Epidermal melanocyte (primary cell): ENCODE data around the gene PCDHGA11.
"Not testable (repeated sequence)": the region's sequence is repeated elsewhere in the genome, so short reads cannot be mapped to it uniquely, and the experiment has no call there.

ENCODE experiments used
- DNase-seq: peaks from one replicate; pipeline ENCODE4 v3.0.0; 2011; ENCODE audit warnings: low spot score; ENCODE audit not compliant: insufficient read length

PCDHGA11 gene

DNA sequence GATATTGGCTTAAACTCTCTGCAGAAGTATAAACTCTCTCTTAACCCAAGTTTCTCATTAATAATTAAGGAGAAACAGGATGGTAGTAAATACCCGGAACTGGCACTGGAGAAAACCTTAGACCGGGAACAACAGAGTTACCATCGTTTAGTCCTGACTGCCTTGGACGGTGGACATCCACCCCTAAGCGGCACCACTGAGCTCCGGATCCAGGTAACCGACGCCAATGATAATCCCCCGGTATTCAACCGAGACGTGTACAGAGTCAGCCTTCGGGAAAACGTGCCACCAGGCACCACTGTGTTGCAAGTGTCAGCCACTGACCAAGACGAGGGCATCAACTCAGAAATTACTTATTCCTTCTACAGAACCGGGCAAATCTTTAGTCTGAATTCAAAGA is 22.2 kb upstream of the PCDHGA11 start:
- DNase-seq: no peak

DNA sequence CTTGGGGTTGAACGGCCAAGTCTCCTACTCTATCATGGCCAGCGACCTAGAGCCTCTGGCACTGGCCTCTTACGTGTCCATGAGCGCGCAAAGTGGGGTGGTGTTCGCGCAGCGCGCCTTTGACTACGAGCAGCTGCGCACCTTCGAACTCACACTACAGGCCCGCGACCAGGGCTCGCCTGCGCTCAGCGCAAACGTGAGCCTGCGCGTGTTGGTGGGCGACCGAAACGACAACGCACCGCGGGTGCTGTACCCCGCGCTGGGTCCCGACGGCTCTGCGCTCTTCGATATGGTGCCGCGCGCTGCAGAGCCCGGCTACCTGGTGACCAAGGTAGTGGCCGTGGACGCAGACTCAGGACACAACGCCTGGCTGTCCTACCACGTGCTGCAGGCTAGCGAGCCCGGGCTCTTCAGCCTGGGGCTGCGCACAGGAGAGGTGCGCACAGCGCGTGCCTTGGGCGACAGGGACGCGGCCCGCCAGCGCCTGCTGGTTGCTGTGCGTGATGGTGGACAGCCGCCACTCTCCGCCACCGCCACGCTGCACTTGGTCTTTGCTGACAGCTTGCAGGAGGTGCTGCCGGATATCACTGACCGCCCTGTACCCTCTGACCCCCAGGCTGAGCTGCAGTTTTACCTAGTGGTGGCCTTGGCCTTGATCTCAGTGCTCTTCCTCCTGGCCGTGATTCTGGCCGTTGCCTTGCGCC is 21.1 kb upstream of the PCDHGA11 start:
- no peak for DNase-seq

DNA sequence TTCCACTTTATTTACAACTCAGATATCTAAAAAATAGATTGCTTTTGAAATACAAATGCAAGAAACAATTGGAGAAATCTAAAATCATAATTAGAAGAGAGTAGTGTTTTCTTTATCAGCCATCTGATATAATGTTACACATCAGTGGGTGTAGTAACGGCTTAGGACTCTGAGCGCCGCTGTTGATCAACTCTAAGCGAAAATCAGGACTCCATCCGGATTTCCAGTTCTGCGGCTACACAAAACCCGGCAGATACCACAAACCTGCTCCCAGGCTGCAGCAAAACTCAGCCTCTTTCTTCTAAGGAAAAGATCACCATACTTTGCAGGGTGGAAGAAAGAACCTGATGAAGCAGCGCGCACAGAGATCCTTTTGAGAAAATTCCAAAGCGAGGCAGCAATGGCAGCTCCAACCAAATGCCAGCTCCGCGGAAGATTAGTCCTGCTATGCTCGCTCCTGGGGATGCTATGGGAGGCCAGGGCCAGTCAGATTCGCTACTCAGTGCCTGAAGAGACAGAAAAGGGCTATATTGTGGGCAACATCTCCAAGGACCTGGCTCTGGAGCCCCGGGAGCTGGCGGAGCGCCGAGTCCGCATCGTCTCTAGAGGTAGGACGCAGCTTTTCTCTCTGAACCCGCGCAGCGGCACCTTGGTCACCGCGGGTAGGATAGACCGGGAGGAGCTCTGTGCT is 18.2 kb upstream of the PCDHGA11 start, which contains the start of gene PCDHGA9:
TSS of gene PCDHGA9 (plus strand) at position 226 of the 691 bp plus-strand sequence. CDS start at position 401, 175 bp downstream.
- no peak for DNase-seq

DNA sequence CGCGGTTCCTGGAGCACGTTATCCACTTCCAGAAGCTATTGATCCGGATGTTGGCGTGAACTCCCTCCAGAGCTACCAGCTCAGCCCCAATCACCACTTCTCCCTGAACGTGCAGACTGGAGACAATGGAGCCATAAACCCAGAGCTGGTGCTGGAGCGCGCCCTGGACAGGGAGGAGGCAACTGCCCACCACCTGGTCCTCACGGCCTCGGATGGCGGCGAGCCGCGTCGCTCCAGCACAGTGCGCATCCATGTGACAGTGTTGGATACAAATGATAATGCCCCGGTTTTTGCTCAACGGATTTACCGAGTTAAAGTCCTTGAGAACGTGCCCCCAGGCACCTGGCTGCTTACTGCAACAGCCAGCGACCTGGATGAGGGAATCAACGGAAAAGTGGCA is 17.5 kb upstream of the PCDHGA11 start:
- DNase-seq: no peak

DNA sequence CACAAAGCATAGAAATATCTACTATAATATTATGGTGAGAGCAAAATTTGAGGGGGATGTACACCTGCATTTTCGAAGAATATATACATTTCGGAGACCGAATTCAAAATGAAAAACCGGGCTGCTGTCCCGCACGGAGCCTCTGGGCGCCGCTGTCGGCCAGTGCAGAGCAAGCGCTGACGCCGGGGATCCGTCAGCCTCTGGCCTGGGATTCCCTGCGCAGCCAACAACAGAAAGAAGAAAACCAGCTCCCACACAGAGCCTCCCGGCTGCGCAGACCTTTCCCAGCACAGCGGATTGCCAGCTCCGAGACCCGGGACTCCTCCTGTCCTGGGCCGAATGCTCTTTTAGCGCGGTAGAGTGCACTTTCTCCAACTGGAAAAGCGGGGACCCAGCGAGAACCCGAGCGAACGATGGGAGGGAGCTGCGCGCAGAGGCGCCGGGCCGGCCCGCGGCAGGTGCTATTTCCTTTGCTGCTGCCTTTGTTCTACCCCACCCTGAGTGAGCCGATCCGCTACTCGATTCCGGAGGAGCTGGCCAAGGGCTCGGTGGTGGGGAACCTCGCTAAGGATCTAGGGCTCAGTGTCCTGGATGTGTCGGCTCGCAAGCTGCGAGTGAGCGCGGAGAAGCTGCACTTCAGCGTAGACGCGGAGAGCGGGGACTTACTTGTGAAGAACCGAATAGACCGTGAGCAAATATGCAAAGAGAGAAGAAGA is 12.9 kb upstream of the PCDHGA11 start, which contains the start of gene PCDHGB6:
TSS of gene PCDHGB6 (plus strand) at position 232 of the 716 bp plus-strand sequence. CDS start at position 414, 182 bp downstream.
- not testable (repeated sequence) for DNase-seq

DNA sequence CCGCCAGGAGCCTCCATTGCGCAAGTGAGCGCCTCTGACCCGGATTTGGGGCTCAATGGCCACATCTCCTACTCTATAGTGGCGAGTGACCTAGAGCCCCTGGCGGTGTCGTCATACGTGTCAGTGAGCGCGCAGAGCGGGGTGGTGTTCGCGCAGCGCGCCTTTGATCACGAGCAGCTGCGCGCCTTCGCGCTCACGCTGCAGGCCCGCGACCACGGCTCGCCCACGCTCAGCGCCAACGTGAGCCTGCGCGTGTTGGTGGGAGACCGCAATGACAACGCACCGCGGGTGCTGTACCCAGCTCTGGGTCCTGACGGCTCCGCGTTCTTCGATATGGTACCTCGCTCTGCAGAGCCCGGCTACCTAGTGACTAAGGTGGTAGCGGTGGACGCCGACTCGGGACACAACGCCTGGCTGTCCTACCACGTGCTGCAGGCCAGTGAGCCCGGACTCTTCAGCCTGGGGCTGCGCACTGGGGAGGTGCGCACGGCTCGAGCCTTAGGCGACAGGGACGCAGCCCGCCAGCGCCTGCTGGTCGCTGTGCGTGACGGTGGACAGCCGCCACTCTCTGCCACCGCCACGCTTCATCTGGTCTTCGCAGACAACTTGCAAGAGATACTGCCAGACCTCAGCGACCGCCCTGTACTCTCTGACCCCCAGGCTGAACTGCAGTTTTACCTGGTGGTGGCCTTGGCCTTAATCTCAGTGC is 11.1 kb upstream of the PCDHGA11 start:
- DNase-seq: no peak

DNA sequence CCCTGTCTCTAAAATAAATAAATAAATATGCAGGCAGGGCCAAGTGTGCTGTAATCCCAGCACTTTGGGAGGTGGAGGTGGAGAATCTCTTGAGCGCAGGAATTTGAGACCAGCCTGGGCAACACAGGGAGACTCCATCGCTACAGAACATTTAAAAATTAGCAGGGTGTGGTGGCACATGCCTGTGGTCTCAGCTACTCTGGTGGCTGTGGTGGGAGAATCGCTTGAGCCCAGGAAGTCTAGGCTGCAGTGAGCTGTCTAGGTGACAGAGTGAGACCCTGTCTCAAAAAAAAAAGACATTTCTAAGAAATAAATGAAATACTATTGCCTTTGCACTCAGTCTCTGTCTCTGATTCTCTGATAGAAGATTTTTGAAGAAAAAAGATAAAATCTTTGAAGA is 9.3 kb upstream of the PCDHGA11 start:
- no peak for DNase-seq

DNA sequence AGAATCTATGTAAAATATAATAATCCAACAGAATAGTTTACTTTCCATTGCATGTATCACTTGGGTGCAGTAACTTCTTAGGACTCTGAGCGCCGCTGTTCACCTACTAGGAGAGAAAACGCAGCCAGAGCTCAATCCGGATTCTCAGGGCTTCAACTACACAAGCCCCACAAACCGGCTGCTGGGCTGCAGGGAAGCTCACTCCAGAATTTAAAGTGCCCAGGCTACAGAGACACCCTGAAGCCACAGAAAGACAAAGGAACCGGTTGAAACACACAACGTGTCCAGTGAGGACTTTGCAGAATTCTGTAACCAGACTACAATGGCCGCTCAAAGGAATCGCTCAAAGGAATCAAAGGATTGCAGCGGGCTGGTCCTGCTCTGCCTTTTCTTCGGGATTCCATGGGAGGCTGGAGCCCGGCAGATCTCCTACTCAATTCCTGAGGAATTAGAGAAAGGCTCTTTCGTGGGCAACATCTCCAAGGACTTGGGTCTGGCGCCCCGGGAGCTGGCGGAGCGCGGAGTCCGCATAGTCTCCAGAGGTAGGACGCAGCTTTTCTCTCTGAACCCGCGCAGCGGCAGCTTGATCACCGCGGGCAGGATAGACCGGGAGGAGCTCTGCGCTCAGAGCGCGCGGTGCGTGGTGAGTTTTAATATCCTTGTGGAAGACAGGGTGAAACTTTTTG is 7.9 kb upstream of the PCDHGA11 start, which contains the start of gene PCDHGA10:
TSS of gene PCDHGA10 (plus strand) at position 134 of the 686 bp plus-strand sequence. CDS start at position 323, 189 bp downstream.
- DNase-seq: peak; percentile 46

DNA sequence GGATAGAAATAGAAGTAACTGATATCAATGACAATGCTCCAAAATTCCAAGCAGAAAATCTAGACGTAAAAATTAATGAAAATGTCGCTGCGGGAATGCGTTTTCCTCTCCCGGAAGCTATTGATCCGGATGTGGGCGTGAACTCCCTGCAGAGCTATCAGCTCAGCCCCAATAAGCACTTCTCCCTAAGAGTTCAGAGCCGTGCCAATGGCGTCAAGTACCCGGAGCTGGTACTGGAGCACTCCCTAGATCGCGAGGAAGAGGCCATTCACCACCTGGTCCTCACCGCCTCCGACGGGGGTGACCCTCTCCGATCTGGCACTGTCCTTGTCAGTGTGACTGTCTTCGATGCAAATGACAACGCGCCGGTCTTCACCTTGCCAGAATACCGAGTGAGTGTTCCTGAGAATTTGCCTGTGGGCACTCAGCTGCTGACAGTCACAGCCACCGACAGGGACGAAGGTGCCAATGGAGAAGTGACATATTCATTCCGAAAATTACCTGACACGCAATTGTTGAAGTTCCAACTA is 7.2 kb upstream of the PCDHGA11 start:
- DNase-seq: no peak

DNA sequence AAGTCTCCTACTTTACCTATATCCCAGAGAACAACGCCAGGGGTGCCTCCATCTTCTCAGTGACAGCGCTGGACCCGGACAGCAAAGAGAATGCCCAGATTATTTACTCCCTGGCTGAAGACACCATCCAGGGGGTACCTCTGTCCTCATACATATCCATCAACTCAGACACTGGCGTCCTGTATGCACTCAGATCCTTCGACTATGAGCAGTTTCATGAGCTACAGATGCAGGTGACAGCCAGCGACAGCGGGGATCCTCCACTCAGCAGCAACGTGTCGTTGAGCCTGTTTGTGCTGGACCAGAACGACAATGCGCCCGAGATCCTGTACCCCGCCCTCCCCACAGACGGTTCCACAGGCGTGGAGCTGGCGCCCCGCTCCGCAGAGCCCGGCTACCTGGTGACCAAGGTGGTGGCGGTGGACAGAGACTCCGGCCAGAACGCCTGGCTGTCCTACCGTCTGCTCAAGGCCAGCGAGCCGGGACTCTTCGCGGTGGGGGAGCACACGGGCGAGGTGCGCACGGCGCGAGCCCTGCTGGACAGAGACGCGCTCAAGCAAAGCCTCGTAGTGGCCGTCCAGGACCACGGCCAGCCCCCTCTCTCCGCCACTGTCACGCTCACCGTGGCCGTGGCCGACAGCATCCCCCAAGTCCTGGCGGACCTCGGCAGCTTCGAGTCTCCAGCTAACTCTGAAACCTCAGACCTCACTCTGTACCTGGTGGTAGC is 6.1 kb upstream of the PCDHGA11 start:
- DNase-seq: not testable (repeated sequence)

DNA sequence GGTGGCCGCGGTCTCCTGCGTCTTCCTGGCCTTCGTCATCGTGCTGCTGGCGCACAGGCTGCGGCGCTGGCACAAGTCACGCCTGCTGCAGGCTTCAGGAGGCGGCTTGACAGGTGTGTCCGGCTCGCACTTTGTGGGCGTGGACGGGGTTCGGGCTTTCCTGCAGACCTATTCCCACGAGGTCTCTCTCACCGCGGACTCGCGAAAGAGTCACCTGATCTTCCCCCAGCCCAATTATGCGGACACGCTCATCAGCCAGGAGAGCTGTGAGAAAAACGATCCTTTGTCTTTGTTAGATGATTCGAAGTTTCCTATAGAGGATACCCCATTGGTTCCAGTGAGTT is 5.6 kb upstream of the PCDHGA11 start:
- DNase-seq: not testable (repeated sequence)

DNA sequence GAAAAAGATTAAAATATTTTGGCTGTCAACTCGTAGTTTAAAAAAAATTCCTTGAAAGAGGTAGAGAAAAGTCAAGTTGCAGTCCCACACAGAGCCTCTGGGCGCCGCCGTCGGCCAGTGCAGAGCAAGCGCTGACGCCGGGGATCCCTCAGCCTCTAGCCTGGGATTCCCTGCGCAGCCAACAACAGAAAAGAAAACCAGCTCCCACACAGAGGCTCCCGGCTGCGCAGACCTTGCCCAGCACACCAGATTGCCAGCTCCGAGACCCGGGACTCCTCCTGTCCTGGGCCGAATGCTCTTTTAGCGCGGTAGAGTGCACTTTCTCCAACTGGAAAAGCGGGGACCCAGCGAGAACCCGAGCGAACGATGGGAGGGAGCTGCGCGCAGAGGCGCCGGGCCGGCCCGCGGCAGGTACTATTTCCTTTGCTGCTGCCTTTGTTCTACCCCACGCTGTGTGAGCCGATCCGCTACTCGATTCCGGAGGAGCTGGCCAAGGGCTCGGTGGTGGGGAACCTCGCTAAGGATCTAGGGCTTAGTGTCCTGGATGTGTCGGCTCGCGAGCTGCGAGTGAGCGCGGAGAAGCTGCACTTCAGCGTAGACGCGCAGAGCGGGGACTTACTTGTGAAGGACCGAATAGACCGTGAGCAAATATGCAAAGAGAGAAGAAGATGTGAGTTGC is 3.2 kb upstream of the PCDHGA11 start, which contains the start of gene PCDHGB7:
TSS of gene PCDHGB7 (plus strand) at position 184 of the 679 bp plus-strand sequence. CDS start at position 367, 183 bp downstream.
- DNase-seq: not testable (repeated sequence)

DNA sequence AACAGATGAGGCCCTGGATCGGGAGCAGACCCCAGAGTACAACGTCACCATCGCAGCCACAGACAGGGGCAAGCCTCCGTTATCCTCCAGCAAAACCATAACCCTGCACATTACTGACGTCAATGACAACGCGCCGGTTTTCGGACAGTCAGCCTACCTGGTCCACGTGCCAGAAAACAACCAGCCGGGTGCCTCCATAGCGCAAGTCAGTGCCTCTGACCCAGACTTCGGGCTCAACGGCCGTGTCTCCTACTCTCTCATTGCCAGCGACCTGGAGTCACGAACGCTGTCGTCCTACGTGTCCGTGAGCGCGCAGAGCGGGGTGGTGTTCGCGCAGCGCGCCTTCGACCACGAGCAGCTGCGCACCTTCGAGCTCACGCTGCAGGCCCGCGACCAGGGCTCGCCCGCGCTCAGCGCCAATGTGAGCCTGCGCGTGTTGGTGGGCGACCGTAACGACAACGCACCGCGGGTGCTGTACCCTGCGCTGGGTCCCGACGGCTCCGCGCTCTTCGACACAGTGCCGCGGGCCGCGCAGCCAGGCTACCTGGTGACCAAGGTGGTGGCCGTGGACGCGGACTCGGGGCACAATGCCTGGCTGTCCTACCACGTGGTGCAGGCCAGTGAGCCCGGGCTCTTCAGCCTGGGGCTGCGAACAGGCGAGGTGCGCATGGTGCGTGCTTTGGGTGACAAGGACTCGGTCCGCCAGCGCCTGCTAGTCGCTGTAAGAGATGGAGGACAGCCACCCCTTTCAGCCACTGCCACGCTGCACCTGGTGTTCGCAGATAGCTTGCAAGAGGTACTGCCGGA is 1.6 kb upstream of the PCDHGA11 start:
- DNase-seq: no peak

DNA sequence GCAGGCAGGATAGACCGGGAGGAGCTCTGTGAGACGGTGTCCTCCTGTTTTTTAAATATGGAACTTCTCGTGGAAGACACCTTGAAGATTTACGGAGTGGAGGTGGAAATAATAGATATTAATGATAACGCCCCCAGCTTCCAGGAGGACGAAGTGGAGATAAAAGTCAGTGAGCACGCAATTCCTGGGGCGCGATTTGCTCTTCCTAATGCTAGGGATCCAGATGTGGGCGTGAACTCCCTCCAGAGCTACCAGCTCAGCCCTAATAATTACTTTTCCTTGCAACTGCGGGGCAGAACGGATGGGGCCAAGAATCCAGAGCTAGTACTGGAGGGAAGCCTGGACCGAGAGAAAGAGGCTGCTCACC is 621 bp downstream of the PCDHGA11 start:
- DNase-seq: no peak

DNA sequence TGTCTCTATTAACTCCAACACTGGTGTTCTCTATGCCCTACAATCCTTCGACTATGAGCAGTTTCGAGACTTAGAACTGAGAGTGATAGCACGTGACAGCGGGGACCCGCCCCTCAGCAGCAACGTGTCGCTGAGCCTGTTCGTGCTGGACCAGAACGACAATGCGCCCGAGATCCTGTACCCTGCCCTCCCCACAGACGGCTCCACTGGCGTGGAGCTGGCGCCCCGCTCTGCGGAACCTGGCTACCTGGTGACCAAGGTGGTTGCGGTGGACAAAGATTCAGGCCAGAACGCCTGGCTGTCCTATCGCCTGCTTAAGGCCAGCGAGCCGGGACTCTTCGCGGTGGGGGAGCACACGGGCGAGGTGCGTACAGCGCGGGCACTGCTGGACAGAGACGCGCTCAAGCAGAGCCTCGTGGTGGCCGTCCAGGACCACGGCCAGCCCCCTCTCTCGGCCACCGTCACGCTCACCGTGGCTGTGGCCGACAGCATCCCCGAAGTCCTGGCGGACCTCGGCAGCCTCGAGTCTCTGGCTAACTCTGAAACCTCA is 2.0 kb downstream of the PCDHGA11 start:
- no peak for DNase-seq

DNA sequence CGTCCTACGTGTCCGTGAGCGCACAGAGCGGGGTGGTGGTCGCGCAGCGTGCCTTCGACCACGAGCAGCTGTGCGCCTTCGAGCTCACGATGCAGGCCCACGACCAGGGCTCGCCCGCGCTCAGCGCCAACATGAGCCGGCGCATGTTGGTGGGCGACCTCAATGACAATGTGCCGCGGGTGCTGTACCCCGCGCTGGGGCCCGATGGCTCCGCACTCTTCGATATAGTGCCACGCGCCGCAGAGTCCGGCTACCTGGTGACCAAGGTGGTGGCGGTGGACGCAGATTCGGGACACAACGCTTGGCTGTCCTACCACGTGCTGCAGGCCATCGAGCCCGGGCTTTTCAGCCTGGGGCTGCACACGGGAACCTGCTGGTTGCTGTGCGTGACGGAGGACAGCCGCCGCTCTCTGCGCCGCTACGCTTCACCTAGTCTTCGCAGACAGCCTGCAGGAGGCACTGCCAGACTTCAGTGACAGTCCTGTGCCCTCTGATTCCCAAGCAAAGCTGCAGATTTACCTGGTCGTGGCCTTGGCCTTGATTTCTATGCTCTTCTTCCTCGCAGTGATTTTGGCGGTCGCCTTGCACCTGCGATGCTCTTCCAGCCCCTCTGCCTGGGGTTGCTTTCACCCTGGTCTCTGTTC is 7.1 kb downstream of the PCDHGA11 start:
- DNase-seq: no peak

DNA sequence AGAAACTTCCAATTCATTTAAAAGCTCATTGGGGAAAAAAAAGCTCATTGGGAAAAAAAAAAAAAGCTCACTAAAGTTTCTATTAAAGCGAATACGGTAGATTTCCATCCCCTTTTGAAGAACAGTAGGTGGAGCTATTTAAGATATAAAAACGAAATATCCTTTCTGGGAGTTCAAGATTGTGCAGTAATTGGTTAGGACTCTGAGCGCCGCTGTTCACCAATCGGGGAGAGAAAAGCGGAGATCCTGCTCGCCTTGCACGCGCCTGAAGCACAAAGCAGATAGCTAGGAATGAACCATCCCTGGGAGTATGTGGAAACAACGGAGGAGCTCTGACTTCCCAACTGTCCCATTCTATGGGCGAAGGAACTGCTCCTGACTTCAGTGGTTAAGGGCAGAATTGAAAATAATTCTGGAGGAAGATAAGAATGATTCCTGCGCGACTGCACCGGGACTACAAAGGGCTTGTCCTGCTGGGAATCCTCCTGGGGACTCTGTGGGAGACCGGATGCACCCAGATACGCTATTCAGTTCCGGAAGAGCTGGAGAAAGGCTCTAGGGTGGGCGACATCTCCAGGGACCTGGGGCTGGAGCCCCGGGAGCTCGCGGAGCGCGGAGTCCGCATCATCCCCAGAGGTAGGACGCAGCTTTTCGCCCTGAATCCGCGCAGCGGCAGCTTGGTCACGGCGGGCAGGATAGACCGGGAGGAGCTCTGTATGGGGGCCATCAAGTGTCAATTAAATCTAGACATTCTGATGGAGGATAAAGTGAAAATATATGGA is 9.7 kb downstream of the PCDHGA11 start, which contains the start of gene PCDHGA12:
TSS of gene PCDHGA12 (plus strand) at position 176 of the 782 bp plus-strand sequence. CDS start at position 429, 253 bp downstream.
- DNase-seq: peak; percentile 76
